Thyroid gland (tissue), 4 donors: ENCODE measurements around the gene XKRX. TPM values are rescaled to one million over a fixed set of nuclear protein-coding genes. Genes with fewer than 3 reads are reported as not detected.

Experiments used
- DNase-seq, 2 donors: peaks; one replicate each; pipeline ENCODE4 v3.0.0-alpha.2; 2019
- H3K27ac ChIP-seq, 3 donors: fragments of 200-600 bp; sonication (generic); 1 replicate in 2 of 3; 2 replicates in 1 of 3; pipeline ENCODE4 v1.5.1; 2016 to 2019; ENCODE audit warnings: mild to moderate bottlenecking in 1 of 3, moderate library complexity in 1 of 3
- H3K27me3 ChIP-seq: fragments of 200-600 bp; sonication (generic); one replicate; pipeline ENCODE4 v1.5.1; 2019
- H3K36me3 ChIP-seq, 2 donors: fragments of 200-600 bp; sonication (generic); one replicate each; pipeline ENCODE4 v1.5.1; 2016 to 2019
- H3K4me1 ChIP-seq, 2 donors: fragments of 200-600 bp; sonication (generic); one replicate each; pipeline ENCODE4 v1.5.1; 2017 to 2019
- H3K4me3 ChIP-seq, 3 donors: fragments of 200-600 bp; sonication (generic); replicated peaks in 1 of 3; 1 replicate in 2 of 3; 2 replicates in 1 of 3; pipeline ENCODE4 v1.5.1; 2016; ENCODE audit warnings: mild to moderate bottlenecking in 1 of 3
- H3K9me3 ChIP-seq: fragments of 200-600 bp; sonication (generic); one replicate; pipeline ENCODE4 v1.5.1; 2017
- POLR2A ChIP-seq, 2 donors: fragments of 450-650 bp; IDR thresholded peaks; one replicate each; pipeline ENCODE4 v1.6.1; 2017; ENCODE audit warnings: antibody characterized with exemption in 2 of 2, mild to moderate bottlenecking in 2 of 2, moderate library complexity in 1 of 2
- WGBS, 2 donors: methylation state at CpG; one replicate each; pipeline ENCODE4 v1.1.5; 2017; 5-methylcytosine and 5-hydroxymethylcytosine counted together
- intact Hi-C: fragments of 100-400 bp; cut with DNase I; formaldehyde crosslinking; loops from one replicate; pipeline ENCODE4 v1.15.1; 2023
- total RNA-seq, 4 donors: library from RNA; depleted of rRNA; stranded (reverse); fragments of >200 nt; gene quantifications; one replicate each; pipeline ENCODE4 v1.2.3, GENCODE V29; 2016
- TF ChIP-seq, protein P1 (sequence below), 6 experiments: fragments of 200-600 bp in 3 of 6; fragments of 450-650 bp in 3 of 6; sonication (generic) in 3 of 6; IDR thresholded peaks; one replicate each; pipeline ENCODE4 v1.5.1; 2016 to 2019; ENCODE audit warnings: antibody characterized with exemption in 6 of 6, mild to moderate bottlenecking in 2 of 6, inconsistent platforms in 1 of 6, moderate library complexity in 1 of 6

XKRX gene
- total RNA-seq, 4 donors from 2014 or later: 0.33 to 3.3 (median 1.1) TPM

DNA sequence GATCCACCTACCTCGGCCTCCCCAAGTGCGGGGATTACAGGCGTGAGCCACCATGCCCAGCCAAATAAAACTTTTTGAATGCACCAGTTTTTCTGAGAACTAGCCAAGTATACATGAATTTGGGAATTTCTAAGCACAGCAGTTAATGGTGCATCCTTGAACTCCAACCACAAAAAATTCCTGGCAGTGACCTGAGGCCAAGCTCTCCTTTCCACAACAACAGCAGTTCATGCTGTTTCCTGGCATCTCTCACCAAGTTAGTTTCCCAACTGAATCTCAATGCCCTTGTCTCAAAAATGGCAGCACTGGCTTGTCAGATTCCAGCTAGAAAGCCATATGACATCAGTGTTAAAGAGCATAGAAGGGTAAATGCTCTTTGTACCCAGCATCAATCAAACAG lies 15.9 kb upstream of the XKRX start:
- no peaks in the 10 kb centered on the region for H3K4me1 ChIP-seq
- TF ChIP-seq POLR2A (IDR thresholded peaks at IDR 0.05): no peak
- TF ChIP-seq, protein P1, sequence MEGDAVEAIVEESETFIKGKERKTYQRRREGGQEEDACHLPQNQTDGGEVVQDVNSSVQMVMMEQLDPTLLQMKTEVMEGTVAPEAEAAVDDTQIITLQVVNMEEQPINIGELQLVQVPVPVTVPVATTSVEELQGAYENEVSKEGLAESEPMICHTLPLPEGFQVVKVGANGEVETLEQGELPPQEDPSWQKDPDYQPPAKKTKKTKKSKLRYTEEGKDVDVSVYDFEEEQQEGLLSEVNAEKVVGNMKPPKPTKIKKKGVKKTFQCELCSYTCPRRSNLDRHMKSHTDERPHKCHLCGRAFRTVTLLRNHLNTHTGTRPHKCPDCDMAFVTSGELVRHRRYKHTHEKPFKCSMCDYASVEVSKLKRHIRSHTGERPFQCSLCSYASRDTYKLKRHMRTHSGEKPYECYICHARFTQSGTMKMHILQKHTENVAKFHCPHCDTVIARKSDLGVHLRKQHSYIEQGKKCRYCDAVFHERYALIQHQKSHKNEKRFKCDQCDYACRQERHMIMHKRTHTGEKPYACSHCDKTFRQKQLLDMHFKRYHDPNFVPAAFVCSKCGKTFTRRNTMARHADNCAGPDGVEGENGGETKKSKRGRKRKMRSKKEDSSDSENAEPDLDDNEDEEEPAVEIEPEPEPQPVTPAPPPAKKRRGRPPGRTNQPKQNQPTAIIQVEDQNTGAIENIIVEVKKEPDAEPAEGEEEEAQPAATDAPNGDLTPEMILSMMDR (IDR thresholded peaks at IDR 0.05): no peak
- no peaks in the 10 kb centered on the region for H3K36me3 ChIP-seq
- WGBS, 2 donors: 90% methylated on average over 3 of the region's 3 CpGs; no CpG with 5 or more reads in 1 of the 2 donors
- no peak overlapping the region for H3K4me3 ChIP-seq
- DNase-seq: no peak
- intact Hi-C loops: no loop called here
- H3K27me3 ChIP-seq: no peaks in the 10 kb centered on the region
- no peaks in the 10 kb centered on the region for H3K9me3 ChIP-seq
- no peak overlapping the region for H3K27ac ChIP-seq

DNA sequence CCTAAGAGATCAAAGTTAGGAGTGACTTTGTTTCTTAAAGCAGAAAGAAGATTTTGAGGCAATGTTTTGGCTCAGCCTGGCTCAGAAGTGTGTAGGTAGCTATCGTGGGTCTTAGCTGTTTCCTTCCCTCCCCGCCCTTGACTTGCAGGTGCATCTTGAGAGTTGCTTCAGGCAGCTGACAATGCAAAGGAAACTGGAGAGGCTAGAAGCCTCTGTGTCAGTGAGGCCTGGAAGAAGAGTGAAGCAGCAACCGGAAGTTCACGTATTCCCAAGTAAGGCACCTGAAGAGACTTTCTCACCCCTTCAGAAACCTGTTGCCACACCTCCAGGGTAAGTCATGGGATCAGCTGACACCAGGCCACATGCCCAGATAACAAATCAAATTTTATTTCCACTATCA lies 10.6 kb upstream of the XKRX start:
- Histone ChIP-seq H3K4me3 (no peak overlapping the region), H3K36me3 (no peaks in the 10 kb centered on the region), H3K27ac (no peak overlapping the region), H3K9me3 (no peaks in the 10 kb centered on the region), H3K27me3 (no peaks in the 10 kb centered on the region), H3K4me1 (no peaks in the 10 kb centered on the region)
- intact Hi-C loops: no loop called here
- no peak for DNase-seq
- no peak for TF ChIP-seq POLR2A (IDR thresholded peaks at IDR 0.05)
- TF ChIP-seq, protein P1 (IDR thresholded peaks at IDR 0.05): no peak
- WGBS, 2 donors: 57 to 62% methylated on average over 4 of the region's 4 CpGs

DNA sequence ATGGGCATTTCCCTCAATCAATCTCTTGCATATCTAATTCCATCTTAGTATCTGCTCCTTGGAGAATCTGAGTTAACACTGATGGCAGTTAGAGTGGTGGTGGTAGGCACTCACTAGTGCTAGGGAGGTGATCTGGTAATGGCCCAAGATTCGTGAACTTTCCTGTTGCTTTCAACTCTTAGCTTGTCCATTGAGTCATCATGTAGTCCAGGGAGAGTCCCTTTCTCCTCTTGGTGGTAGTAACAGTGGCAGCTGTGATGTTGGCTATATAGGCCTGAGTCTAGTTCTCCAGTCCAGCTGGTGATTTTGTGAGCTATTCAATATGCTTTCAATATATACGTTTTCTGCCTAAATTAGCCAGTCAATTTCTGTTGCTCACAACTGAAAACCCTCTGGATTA lies 7.0 kb upstream of the XKRX start:
- Histone ChIP-seq H3K27ac (no peak overlapping the region), H3K9me3 (no peaks in the 10 kb centered on the region), H3K4me3 (no peak overlapping the region), H3K36me3 (no peaks in the 10 kb centered on the region), H3K4me1 (no peaks in the 10 kb centered on the region), H3K27me3 (no peaks in the 10 kb centered on the region)
- intact Hi-C loops: no loop called here
- no peak for DNase-seq
- 67 to 90% methylated on average over 1 to 2 of the region's 2 CpGs for WGBS, 2 donors
- TF ChIP-seq, protein P1 (IDR thresholded peaks at IDR 0.05): no peak
- no peak for TF ChIP-seq POLR2A (IDR thresholded peaks at IDR 0.05)

DNA sequence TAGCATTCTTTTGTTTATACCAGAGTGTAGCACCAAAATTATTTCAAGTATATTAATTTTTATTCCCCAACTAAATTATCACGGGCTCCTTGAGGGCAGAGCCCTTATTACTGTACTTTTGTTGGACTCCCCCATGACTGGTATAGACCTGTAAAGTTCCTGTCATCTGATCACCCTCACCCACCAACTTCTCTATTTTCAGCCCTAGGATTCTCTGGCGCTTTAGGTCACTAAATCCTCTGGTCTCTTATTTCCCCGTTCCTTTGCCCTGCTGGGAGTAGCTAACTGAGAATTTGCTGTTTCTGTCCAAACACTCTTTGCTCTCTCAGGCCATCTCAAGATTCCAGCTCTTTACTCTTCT lies 3.2 kb upstream of the XKRX start:
- H3K27ac ChIP-seq: no peak overlapping the region
- WGBS, 2 donors: 93 to 97% methylated on average over 3 of the region's 3 CpGs
- H3K36me3 ChIP-seq: no peaks in the 10 kb centered on the region
- no peaks in the 10 kb centered on the region for H3K9me3 ChIP-seq
- H3K4me3 ChIP-seq: no peak overlapping the region
- intact Hi-C loops: no loop called here
- no peak for DNase-seq
- TF ChIP-seq, protein P1 (IDR thresholded peaks at IDR 0.05): no peak
- TF ChIP-seq POLR2A (IDR thresholded peaks at IDR 0.05): no peak
- no peaks in the 10 kb centered on the region for H3K4me1 ChIP-seq
- H3K27me3 ChIP-seq: no peaks in the 10 kb centered on the region

DNA sequence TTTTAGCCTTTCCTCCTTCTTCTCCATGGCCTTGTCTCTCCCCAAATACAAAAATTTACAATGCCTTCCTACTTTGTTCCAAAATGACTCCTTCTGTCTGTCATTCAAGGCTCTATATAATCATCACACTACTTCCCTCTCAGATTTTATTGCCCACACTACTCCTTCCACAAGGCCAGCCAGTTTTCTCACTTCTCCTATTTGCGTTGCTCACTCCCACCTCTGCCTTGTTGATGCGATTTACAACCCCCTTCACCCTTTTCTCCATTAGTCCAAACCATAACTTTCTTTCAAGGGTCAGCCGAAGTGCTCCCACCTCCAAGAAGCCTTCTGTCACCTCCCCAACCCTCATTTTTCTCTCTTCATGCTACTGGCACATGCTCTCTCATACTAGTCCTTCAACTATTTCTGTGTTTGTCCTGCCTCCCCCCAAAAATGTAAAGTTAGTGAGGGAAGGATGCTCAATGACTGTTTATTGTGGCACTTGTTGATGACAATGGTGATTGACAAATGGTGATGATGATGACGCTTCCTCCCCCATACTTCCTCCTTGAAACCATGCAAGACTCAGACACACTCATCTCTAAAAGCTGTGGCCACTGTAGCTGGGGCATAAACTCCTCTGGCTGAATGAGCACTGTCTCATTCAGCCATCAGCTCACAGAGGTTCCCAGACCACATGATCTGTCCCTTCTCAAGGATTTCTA lies 2.7 kb upstream of the XKRX start:
- 93 to 95% methylated on average over 4 of the region's 4 CpGs for WGBS, 2 donors
- Histone ChIP-seq H3K4me3 (no peak overlapping the region), H3K27me3 (no peaks in the 10 kb centered on the region), H3K27ac (no peak overlapping the region), H3K4me1 (no peaks in the 10 kb centered on the region), H3K36me3 (no peaks in the 10 kb centered on the region), H3K9me3 (no peaks in the 10 kb centered on the region)
- intact Hi-C loops: no loop called here
- TF ChIP-seq, protein P1 (IDR thresholded peaks at IDR 0.05): no peak
- no peak for TF ChIP-seq POLR2A (IDR thresholded peaks at IDR 0.05)
- no peak for DNase-seq
